SU-DHL-6 (cell line): ENCODE data around the gene ST3GAL6.

Experiments used
- H2AFZ ChIP-seq: fragments of 200-600 bp; sonication (generic); 2 replicates; pipeline ENCODE4 v1.6.1; 2014; ENCODE audit warnings: low read depth, mild to moderate bottlenecking, moderate library complexity, mixed read lengths, antibody characterized with exemption, low read length; ENCODE audit not compliant: severe bottlenecking
- H3F3A ChIP-seq: fragments of 200-600 bp; shearing (Covaris generic); 2 replicates; pipeline ENCODE4 v1.6.0; 2016; ENCODE audit warnings: antibody characterized with exemption, mild to moderate bottlenecking; ENCODE audit not compliant: insufficient read depth
- H3K27ac ChIP-seq: fragments of 200-600 bp; sonication (generic); 2 replicates; pipeline ENCODE4 v1.5.1; 2016; ENCODE audit warnings: low read depth, mild to moderate bottlenecking, low read length, moderate library complexity, mixed read lengths
- H3K27me3 ChIP-seq: fragments of 200-600 bp; sonication (generic), shearing (Covaris generic); 2 replicates; pipeline ENCODE4 v1.6.0; 2014; ENCODE audit warnings: mild to moderate bottlenecking, low read length
- H3K36me3 ChIP-seq: fragments of 200-600 bp; sonication (generic); 2 replicates; pipeline ENCODE4 v1.6.1; 2014; ENCODE audit warnings: mild to moderate bottlenecking, low read length, mixed read lengths
- H3K4me2 ChIP-seq: fragments of 300-600, 200-600 bp; shearing (Covaris generic), sonication (generic); 2 replicates; pipeline ENCODE4 v1.6.0; 2014; ENCODE audit warnings: low read length, low read depth, mild to moderate bottlenecking; ENCODE audit not compliant: poor library complexity, severe bottlenecking
- H3K4me3 ChIP-seq: fragments of 200-600 bp; sonication (generic); 2 replicates; pipeline ENCODE4 v1.5.1; 2014; ENCODE audit warnings: antibody characterized with exemption, low read length, mild to moderate bottlenecking, mixed read lengths; ENCODE audit not compliant: insufficient read depth, poor library complexity, severe bottlenecking
- H3K79me2 ChIP-seq: fragments of 200-600 bp; sonication (generic); 2 replicates; pipeline ENCODE4 v1.6.1; 2014; ENCODE audit warnings: mild to moderate bottlenecking, low read length, moderate library complexity; ENCODE audit not compliant: insufficient read depth
- H3K9ac ChIP-seq: fragments of 200-600 bp; sonication (generic); 2 replicates; pipeline ENCODE4 v1.7.0; 2014; ENCODE audit warnings: mild to moderate bottlenecking, low read length
- H3K9me2 ChIP-seq: fragments of 200-600 bp; sonication (generic); replicated peaks from 2 replicates; pipeline ENCODE4 v1.6.1; 2014; ENCODE audit warnings: low read length; ENCODE audit not compliant: insufficient read depth
- H3K9me3 ChIP-seq: fragments of 200-600 bp; sonication (generic); 2 replicates; pipeline ENCODE4 v1.6.1; 2014; ENCODE audit warnings: low read length, mixed read lengths; ENCODE audit not compliant: insufficient read depth
- H4K20me1 ChIP-seq: fragments of 200-600 bp; sonication (generic); 2 replicates; pipeline ENCODE4 v1.6.1; 2014; ENCODE audit warnings: low read depth, mild to moderate bottlenecking, antibody characterized with exemption, low read length, moderate library complexity, mixed read lengths
- EZH2phosphoT487 ChIP-seq: fragments of 200-600 bp; sonication (generic), shearing (Covaris generic); conservative IDR thresholded peaks from 2 replicates; pipeline ENCODE4 v1.6.1; 2018; ENCODE audit warnings: mild to moderate bottlenecking, antibody characterized with exemption, low read length, moderate library complexity, mixed read lengths
- TF ChIP-seq, protein P1 (sequence below): fragments of 200-600 bp; sonication (generic); IDR thresholded peaks from one replicate; pipeline ENCODE4 v1.5.1; 2017; ENCODE audit warnings: antibody characterized with exemption, mild to moderate bottlenecking, low read length, moderate library complexity; ENCODE audit not compliant: insufficient read depth, poor library complexity, severe bottlenecking

Gene ST3GAL6

DNA sequence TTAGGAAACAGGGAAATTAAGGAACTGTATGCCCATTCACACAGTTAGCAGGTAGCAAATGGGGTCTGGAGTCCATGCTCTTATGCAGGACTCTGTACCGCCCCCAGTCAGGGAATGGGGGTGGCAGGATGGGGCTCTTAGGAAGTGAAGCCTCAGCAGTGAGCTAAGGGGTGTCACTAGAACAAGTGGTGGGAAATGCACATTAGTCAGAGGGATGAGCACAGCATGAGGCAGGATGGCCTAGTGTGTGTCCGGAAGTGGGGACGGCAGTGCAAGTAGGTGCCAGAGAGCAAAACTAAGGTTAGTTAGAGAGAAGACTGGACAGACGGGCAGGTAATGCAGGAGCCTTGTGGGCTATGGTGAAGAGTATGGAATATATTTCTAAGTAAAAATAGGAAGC, 60.7 kb downstream of the ST3GAL6 start:
- Histone ChIP-seq H3K27me3 (no peaks in the 10 kb centered on the region), H4K20me1 (no peaks in the 10 kb centered on the region), H3K4me3 (no peak overlapping the region), H3K9me3 (no peaks in the 10 kb centered on the region), H3K36me3 (no peaks in the 10 kb centered on the region), H3K9ac (no peak overlapping the region), H2AFZ (no peak overlapping the region), H3K9me2 (no peaks in the 10 kb centered on the region), H3F3A (no peaks in the 10 kb centered on the region), H3K79me2 (no peaks in the 10 kb centered on the region), H3K27ac (no peak overlapping the region), H3K4me2 (no peak overlapping the region)
- TF ChIP-seq, protein P1, sequence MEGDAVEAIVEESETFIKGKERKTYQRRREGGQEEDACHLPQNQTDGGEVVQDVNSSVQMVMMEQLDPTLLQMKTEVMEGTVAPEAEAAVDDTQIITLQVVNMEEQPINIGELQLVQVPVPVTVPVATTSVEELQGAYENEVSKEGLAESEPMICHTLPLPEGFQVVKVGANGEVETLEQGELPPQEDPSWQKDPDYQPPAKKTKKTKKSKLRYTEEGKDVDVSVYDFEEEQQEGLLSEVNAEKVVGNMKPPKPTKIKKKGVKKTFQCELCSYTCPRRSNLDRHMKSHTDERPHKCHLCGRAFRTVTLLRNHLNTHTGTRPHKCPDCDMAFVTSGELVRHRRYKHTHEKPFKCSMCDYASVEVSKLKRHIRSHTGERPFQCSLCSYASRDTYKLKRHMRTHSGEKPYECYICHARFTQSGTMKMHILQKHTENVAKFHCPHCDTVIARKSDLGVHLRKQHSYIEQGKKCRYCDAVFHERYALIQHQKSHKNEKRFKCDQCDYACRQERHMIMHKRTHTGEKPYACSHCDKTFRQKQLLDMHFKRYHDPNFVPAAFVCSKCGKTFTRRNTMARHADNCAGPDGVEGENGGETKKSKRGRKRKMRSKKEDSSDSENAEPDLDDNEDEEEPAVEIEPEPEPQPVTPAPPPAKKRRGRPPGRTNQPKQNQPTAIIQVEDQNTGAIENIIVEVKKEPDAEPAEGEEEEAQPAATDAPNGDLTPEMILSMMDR = no peak
- no peak for TF ChIP-seq EZH2phosphoT487

DNA sequence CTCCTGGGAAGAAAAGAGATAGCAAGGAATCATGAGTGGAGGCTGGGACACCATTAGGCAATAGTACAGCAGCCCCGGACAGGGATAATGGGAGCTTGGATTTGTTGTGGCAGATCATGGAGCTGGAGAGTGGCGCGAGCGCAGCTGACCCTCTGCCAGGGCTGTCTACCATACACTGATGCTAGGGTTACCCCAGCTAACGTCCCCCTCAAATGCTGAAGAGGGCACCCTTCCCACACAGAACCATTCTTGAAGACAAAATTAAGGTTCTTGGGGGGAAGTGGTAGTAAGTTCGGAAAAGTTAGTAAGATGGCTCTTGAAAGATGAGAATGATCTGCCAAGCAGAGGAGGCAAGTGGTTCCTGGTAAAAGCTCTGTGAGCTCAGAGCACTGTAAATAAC, 61.1 kb downstream of the ST3GAL6 start:
- Histone ChIP-seq H3K79me2 (no peaks in the 10 kb centered on the region), H4K20me1 (no peaks in the 10 kb centered on the region), H2AFZ (no peak overlapping the region), H3F3A (no peaks in the 10 kb centered on the region), H3K9ac (no peak overlapping the region), H3K27me3 (no peaks in the 10 kb centered on the region), H3K36me3 (no peaks in the 10 kb centered on the region), H3K9me2 (no peaks in the 10 kb centered on the region), H3K4me3 (no peak overlapping the region), H3K9me3 (no peaks in the 10 kb centered on the region), H3K27ac (no peak overlapping the region), H3K4me2 (no peak overlapping the region)
- TF ChIP-seq EZH2phosphoT487 = no peak
- TF ChIP-seq, protein P1 = no peak

DNA sequence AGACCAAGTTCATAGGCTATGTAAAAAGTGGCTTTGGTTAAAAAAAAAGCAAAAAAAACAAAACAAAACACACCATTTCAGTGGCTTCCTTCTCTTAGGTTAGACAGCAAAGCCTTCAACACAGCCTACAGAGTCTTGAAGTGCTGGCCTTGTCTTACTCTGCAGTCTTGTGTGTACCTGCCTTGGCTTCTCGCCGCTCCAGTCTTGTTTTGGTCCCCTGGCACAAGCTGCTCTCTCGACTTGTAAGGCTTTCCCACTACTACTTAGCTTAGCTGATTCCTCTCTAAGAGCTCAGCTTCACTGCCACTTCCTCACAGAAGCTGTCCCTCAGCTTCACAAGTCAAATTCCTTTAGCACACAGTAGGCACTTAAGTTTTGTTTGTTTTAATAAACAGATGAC, 63.0 kb downstream of the ST3GAL6 start:
- H3K9ac ChIP-seq = no peak overlapping the region
- no peak overlapping the region for H3K27ac ChIP-seq
- no peaks in the 10 kb centered on the region for H3K36me3 ChIP-seq
- H3K4me2 ChIP-seq = no peak overlapping the region
- no peak overlapping the region for H3K4me3 ChIP-seq
- no peaks in the 10 kb centered on the region for H3F3A ChIP-seq
- TF ChIP-seq, protein P1 = no peak
- no peak for TF ChIP-seq EZH2phosphoT487
- no peaks in the 10 kb centered on the region for H3K9me2 ChIP-seq
- H4K20me1 ChIP-seq = no peaks in the 10 kb centered on the region
- no peaks in the 10 kb centered on the region for H3K27me3 ChIP-seq
- no peak overlapping the region for H2AFZ ChIP-seq
- H3K9me3 ChIP-seq = no peaks in the 10 kb centered on the region
- H3K79me2 ChIP-seq = no peaks in the 10 kb centered on the region
